Smooth muscle cell (in vitro differentiated cells): ENCODE measurements around the gene RBMS3. TPM values are rescaled to one million over a fixed set of nuclear protein-coding genes. Genes with fewer than 3 reads are reported as not detected.

Experiments used
- DNase-seq: peaks from one replicate; lab custom pipeline; 2025; ENCODE audit not compliant: unreplicated experiment; lab: John Stamatoyannopoulos, UW
- H2AFZ ChIP-seq: fragments of 200-600 bp; sonication (generic); 2 replicates; pipeline ENCODE4 v1.6.0; 2016; ENCODE audit warnings: antibody characterized with exemption, low read depth, mild to moderate bottlenecking
- H3F3A ChIP-seq: fragments of 200-600 bp; sonication (generic); 2 replicates; pipeline ENCODE4 v1.6.0; 2017; ENCODE audit warnings: antibody characterized with exemption, low read depth
- H3K27ac ChIP-seq: fragments of 200-600 bp; sonication (generic); 2 replicates; pipeline ENCODE4 v1.5.1; 2016; ENCODE audit warnings: low read depth, mild to moderate bottlenecking
- H3K27me3 ChIP-seq: fragments of 200-600 bp; sonication (generic); 2 replicates; pipeline ENCODE4 v1.6.1; 2016; ENCODE audit warnings: low read depth, mild to moderate bottlenecking
- H3K36me3 ChIP-seq: fragments of 200-600 bp; sonication (generic); 2 replicates; pipeline ENCODE4 v1.5.1; 2016; ENCODE audit warnings: low read depth
- H3K4me1 ChIP-seq: fragments of 200-600 bp; sonication (generic); 2 replicates; pipeline ENCODE4 v1.5.1; 2016; ENCODE audit warnings: low read depth
- H3K4me2 ChIP-seq: fragments of 200-600 bp; sonication (generic); 2 replicates; pipeline ENCODE4 v1.6.0; 2016; ENCODE audit warnings: mild to moderate bottlenecking
- H3K4me3 ChIP-seq: fragments of 200-600 bp; sonication (generic); 2 replicates; pipeline ENCODE4 v1.5.1; 2016; ENCODE audit warnings: mild to moderate bottlenecking
- H3K79me2 ChIP-seq: fragments of 200-600 bp; sonication (generic); 2 replicates; pipeline ENCODE4 v1.6.0; 2016; ENCODE audit warnings: low read depth, mild to moderate bottlenecking
- H3K9ac ChIP-seq: fragments of 200-600 bp; sonication (generic); 2 replicates; pipeline ENCODE4 v1.6.0; 2016; ENCODE audit warnings: low read depth
- H3K9me3 ChIP-seq: fragments of 200-600 bp; sonication (generic); replicated peaks from 2 replicates; pipeline ENCODE4 v1.5.1; 2016; ENCODE audit warnings: low read depth
- H4K20me1 ChIP-seq: fragments of 200-600 bp; sonication (generic); 2 replicates; pipeline ENCODE4 v1.6.0; 2016; ENCODE audit warnings: low read depth
- CTCF ChIP-seq: fragments of 200-600 bp; sonication (generic); IDR thresholded peaks from 2 replicates; pipeline ENCODE4 v1.5.1; 2017; ENCODE audit warnings: borderline replicate concordance, mild to moderate bottlenecking, antibody characterized with exemption; ENCODE audit not compliant: insufficient read depth, poor library complexity, severe bottlenecking
- WGBS: methylation state at CpG from one replicate; pipeline ENCODE4 v1.1.7; 2016; ENCODE audit warnings: low lambda C conversion rate; 5-methylcytosine and 5-hydroxymethylcytosine counted together
- polyA plus RNA-seq: library from polyadenylated mRNA; unstranded; fragments of >200 nt; fragmentation: Nextera tagmentation; extraction: Ambion mirVana; gene quantifications from 2 replicates; pipeline ENCODE4 v1.2.1, GENCODE V29; 2016
- total RNA-seq: library from RNA; depleted of rRNA; stranded (reverse); fragments of >200 nt; gene quantifications from 2 replicates; pipeline ENCODE4 v1.2.3, GENCODE V29; 2014

Gene RBMS3
- total and polyA plus RNA-seq, 2 experiments from 2014 or later, result 42.9 to 50.6 TPM

GRCh38 chr3:29430558-29430971 lies 149.7 kb downstream of the RBMS3 start:
- Histone ChIP-seq H3K27ac (peak overlapping the region; percentile 61), H3K27me3 (no peaks in the 10 kb centered on the region), H2AFZ (no peak overlapping the region), H4K20me1 (peaks cover 6% of the 10 kb centered on the region), H3K9me3 (no peaks in the 10 kb centered on the region), H3K9ac (no peak overlapping the region), H3K36me3 (no peaks in the 10 kb centered on the region), H3K4me2 (peak overlapping the region; percentile 47), H3F3A (peaks cover 35% of the 10 kb centered on the region), H3K79me2 (peaks cover 70% of the 10 kb centered on the region), H3K4me1 (peaks cover 21% of the 10 kb centered on the region), H3K4me3 (no peak overlapping the region)
- TF ChIP-seq CTCF, result no peak
- WGBS, result 10% methylated on average over 1 of the region's 1 CpG
- no peak for DNase-seq

GRCh38 chr3:29436612-29437323 lies 155.9 kb downstream of the RBMS3 start:
- H4K20me1 ChIP-seq, result no peaks in the 10 kb centered on the region
- peaks cover 20% of the 10 kb centered on the region for H3F3A ChIP-seq
- H3K4me3 ChIP-seq, result no peak overlapping the region
- no peak overlapping the region for H2AFZ ChIP-seq
- no peaks in the 10 kb centered on the region for H3K9me3 ChIP-seq
- no peaks in the 10 kb centered on the region for H3K36me3 ChIP-seq
- no peak overlapping the region for H3K9ac ChIP-seq
- peaks cover 35% of the 10 kb centered on the region for H3K4me1 ChIP-seq
- no peaks in the 10 kb centered on the region for H3K27me3 ChIP-seq
- peak overlapping the region; percentile 50 for H3K4me2 ChIP-seq
- no peak for DNase-seq
- H3K79me2 ChIP-seq, result peaks cover 84% of the 10 kb centered on the region
- TF ChIP-seq CTCF, result no peak
- H3K27ac ChIP-seq, result peak overlapping the region; percentile 82

- no peak overlapping the region for H2AFZ ChIP-seq
- WGBS, result 95% methylated on average over 3 of the region's 3 CpGs
- no peak overlapping the region for H3K4me3 ChIP-seq
- TF ChIP-seq CTCF, result no peak
- H4K20me1 ChIP-seq, result no peaks in the 10 kb centered on the region
- peaks cover 35% of the 10 kb centered on the region for H3K4me1 ChIP-seq
- peaks cover 15% of the 10 kb centered on the region for H3F3A ChIP-seq
- DNase-seq, result no peak
- H3K36me3 ChIP-seq, result peaks cover 2% of the 10 kb centered on the region
- H3K4me2 ChIP-seq, result peak overlapping the region; percentile 10
- peaks cover 80% of the 10 kb centered on the region for H3K79me2 ChIP-seq
- peak overlapping the region; percentile 82 for H3K27ac ChIP-seq
- H3K27me3 ChIP-seq, result no peaks in the 10 kb centered on the region
- H3K9ac ChIP-seq, result no peak overlapping the region
- no peaks in the 10 kb centered on the region for H3K9me3 ChIP-seq
These were observed 157.7 kb downstream of the RBMS3 start for GRCh38 chr3:29438580-29438979.
